HG03039 (cell line): Measurements from ENCODE around the gene AFF1.
"Not testable (repeated sequence)": the region's sequence is repeated elsewhere in the genome, so short reads cannot be mapped to it uniquely, and the experiment has no call there.

Experiments used
- ATAC-seq: cut with Tn5 transposase; IDR thresholded peaks from one replicate; pipeline ENCODE4 v1.9.1; 2021; ENCODE audit warnings: mild to moderate bottlenecking, moderate library complexity; ENCODE audit not compliant: unreplicated experiment

AFF1 gene

GRCh38 chr4:87130985-87131703 is 196.3 kb downstream of the AFF1 start:
- ATAC-seq, result no peak

- no peak for ATAC-seq
Observed at GRCh38 chr4:87132035-87132434, 197.2 kb downstream of the AFF1 start.

- ATAC-seq, result no peak
Observed at GRCh38 chr4:87133183-87133582, 198.4 kb downstream of the AFF1 start.

- no peak for ATAC-seq
Observed at GRCh38 chr4:87134122-87134521, 199.3 kb downstream of the AFF1 start.

- no peak for ATAC-seq
Observed at GRCh38 chr4:87141428-87141827, 206.6 kb downstream of the AFF1 start.

- no peak for ATAC-seq
Observed at GRCh38 chr4:87144356-87144755, 209.5 kb downstream of the AFF1 start.

GRCh38 chr4:87145934-87146333 is 211.1 kb downstream of the AFF1 start:
- not testable (repeated sequence) for ATAC-seq

- no peak for ATAC-seq
Observed at GRCh38 chr4:87147116-87147515, 212.3 kb downstream of the AFF1 start.

GRCh38 chr4:87150498-87151261 is 215.9 kb downstream of the AFF1 start:
- ATAC-seq, result no peak

GRCh38 chr4:87151730-87152129 is 216.9 kb downstream of the AFF1 start:
- no peak for ATAC-seq

GRCh38 chr4:87152310-87153041 is 217.7 kb downstream of the AFF1 start:
- ATAC-seq, result no peak

GRCh38 chr4:87153078-87153870 is 218.5 kb downstream of the AFF1 start:
- ATAC-seq, result no peak

- no peak for ATAC-seq
Observed at GRCh38 chr4:87165892-87166291, 231.1 kb downstream of the AFF1 start.

GRCh38 chr4:87166296-87166854 is 231.6 kb downstream of the AFF1 start:
- ATAC-seq, result no peak

GRCh38 chr4:87171944-87172343 is 237.1 kb downstream of the AFF1 start:
- ATAC-seq, result no peak

GRCh38 chr4:87174672-87175071 is 239.9 kb downstream of the AFF1 start:
- ATAC-seq, result no peak

GRCh38 chr4:87179751-87180150 is 244.9 kb downstream of the AFF1 start:
- no peak for ATAC-seq

GRCh38 chr4:87180767-87181166 is 246.0 kb downstream of the AFF1 start:
- no peak for ATAC-seq

- ATAC-seq, result no peak
Observed at GRCh38 chr4:87185146-87185870, 250.5 kb downstream of the AFF1 start.

GRCh38 chr4:87188048-87188447 is 253.2 kb downstream of the AFF1 start:
- ATAC-seq, result no peak
